ENCODE measurements around the gene ZFYVE21. TPM values are rescaled to one million over a fixed set of nuclear protein-coding genes. Genes with fewer than 3 reads are reported as not detected.

Gene ZFYVE21
- total RNA-seq, 1 donor from 2014 or later = 76.1 TPM

GRCh38 chr14:103726474-103726873 is 10.9 kb downstream of the ZFYVE21 start:
- DNase-seq (ENCODE audit: low read depth) = no peak
- H3K36me3 ChIP-seq (ENCODE audit: control insufficient read depth, insufficient read depth, low read length) = peaks cover 33% of the 10 kb centered on the region
- FAIRE-seq = no peak
- no peak overlapping the region for H3K4me3 ChIP-seq (ENCODE audit: low read depth, low read length)
- H3K27me3 ChIP-seq (ENCODE audit: control insufficient read depth, insufficient read depth, low read length) = no peaks in the 10 kb centered on the region
- TF ChIP-seq, protein P1, sequence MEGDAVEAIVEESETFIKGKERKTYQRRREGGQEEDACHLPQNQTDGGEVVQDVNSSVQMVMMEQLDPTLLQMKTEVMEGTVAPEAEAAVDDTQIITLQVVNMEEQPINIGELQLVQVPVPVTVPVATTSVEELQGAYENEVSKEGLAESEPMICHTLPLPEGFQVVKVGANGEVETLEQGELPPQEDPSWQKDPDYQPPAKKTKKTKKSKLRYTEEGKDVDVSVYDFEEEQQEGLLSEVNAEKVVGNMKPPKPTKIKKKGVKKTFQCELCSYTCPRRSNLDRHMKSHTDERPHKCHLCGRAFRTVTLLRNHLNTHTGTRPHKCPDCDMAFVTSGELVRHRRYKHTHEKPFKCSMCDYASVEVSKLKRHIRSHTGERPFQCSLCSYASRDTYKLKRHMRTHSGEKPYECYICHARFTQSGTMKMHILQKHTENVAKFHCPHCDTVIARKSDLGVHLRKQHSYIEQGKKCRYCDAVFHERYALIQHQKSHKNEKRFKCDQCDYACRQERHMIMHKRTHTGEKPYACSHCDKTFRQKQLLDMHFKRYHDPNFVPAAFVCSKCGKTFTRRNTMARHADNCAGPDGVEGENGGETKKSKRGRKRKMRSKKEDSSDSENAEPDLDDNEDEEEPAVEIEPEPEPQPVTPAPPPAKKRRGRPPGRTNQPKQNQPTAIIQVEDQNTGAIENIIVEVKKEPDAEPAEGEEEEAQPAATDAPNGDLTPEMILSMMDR (IDR thresholded peaks at IDR 0.05; ENCODE audit: insufficient read depth, low read length, severe bottlenecking) = no peak

DNA sequence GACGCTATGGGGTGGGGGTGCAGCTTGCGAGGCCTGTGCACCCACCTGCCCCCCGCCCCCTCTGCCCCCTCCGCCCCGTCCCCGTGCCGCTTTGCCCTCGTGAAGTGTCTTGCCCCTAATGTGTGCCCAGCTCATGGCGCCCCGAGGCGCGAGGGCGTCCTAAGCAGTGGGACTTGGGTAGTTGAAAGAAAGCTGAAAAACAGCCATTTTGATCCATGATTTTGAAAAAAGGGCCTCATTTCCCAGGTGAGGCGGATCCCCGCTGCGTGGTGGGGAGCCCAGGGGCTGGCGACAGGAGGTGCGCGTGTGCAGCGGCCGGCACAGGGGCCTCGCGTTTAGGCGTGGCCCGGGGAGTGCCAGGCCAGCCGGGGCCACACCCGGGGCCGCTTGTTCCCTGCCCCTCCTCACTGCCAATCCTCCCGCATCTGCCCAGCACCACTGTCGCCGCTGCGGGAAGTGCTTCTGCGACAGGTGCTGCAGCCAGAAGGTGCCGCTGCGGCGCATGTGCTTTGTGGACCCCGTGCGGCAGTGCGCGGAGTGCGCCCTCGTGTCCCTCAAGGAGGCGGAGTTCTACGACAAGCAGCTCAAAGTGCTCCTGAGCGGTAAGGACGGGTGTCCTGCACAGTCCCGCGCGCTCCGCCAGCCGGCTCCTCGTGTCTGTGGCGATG is 11.8 kb downstream of the ZFYVE21 start:
- no peak for FAIRE-seq
- Histone ChIP-seq H3K4me3 (ENCODE audit: low read depth, low read length) (no peak overlapping the region), H3K36me3 (ENCODE audit: control insufficient read depth, insufficient read depth, low read length) (peaks cover 39% of the 10 kb centered on the region), H3K27me3 (ENCODE audit: control insufficient read depth, insufficient read depth, low read length) (no peaks in the 10 kb centered on the region)
- TF ChIP-seq, protein P1 (IDR thresholded peaks at IDR 0.05; ENCODE audit: insufficient read depth, low read length, severe bottlenecking) = peak; percentile 41
- no peak for DNase-seq (ENCODE audit: low read depth)

DNA sequence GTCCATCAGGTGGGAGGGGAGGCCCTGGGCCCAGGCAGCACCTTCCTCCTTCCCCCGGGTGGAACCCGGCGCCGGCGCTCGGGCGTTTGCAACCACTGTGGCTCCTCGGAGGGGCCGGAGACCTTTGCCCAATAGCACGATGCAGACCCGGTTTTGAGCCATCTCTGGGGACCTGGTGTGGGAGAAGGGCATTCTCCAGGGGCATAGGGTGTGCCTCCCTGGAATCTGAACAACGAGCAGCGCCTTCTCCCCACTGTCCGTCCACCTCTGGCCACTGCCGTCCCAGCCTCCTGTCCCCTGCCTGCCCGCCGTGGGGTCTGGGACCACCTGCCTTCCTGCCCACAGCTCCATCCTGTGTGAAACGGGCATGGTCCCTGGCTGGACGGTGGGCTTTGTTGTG is 12.5 kb downstream of the ZFYVE21 start:
- DNase-seq (ENCODE audit: low read depth) (no peak), FAIRE-seq (no peak)
- Histone ChIP-seq H3K36me3 (ENCODE audit: control insufficient read depth, insufficient read depth, low read length) (peaks cover 41% of the 10 kb centered on the region), H3K27me3 (ENCODE audit: control insufficient read depth, insufficient read depth, low read length) (no peaks in the 10 kb centered on the region), H3K4me3 (ENCODE audit: low read depth, low read length) (no peak overlapping the region)
- TF ChIP-seq, protein P1 (IDR thresholded peaks at IDR 0.05; ENCODE audit: insufficient read depth, low read length, severe bottlenecking) = no peak

GRCh38 chr14:103728721-103729120 is 13.1 kb downstream of the ZFYVE21 start:
- peak; percentile 75 for FAIRE-seq
- H3K36me3 ChIP-seq (ENCODE audit: control insufficient read depth, insufficient read depth, low read length) = peaks cover 41% of the 10 kb centered on the region
- TF ChIP-seq, protein P1 (IDR thresholded peaks at IDR 0.05; ENCODE audit: insufficient read depth, low read length, severe bottlenecking) = peak; percentile 44

DNA sequence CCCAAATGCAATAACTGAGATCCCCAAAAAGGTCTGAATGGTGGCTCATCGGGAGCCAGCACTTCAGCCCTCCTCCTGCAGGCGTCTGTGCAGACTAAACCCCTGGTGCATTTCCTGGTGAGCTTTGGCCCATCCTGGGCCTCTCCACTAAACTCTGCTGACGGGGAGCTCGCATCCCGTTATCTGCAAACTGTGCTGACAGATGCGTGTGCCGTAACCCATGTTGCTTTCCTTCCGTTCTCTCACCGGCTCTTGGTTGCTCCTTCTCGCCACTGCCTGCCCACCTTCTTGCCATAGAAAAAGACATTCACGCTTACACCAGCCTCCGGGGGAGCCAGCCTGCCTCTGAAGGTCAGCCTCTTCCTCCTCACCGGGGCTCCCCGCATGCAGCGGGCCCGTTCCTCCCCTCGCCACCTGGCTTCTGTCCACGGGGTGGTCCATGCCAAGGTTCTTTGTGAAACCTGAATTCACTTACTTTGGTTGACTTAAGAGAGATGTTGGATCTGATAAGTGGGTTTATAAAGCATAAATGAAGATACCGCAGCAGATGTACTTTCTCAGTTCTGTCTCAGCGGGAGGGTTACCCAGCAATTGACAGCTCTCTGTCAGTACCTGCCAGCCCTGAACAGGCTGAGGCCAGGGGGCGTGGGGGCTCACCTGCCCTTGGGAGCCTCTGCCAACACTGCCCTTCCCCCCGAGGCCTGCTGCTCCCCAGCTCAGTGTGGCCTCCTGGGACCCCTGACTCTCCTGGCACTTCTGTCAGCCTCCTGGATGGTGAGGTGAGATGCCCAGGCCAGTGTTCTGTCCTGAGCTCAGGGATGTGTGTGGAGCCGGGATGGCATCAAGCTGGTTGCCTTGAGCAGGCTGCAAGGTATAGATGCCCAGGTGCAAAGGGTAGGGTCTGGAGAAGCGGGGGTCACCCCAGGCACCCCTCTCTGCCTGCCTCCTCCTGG is 14.2 kb downstream of the ZFYVE21 start:
- DNase-seq (ENCODE audit: low read depth) (no peak), FAIRE-seq (no peak)
- no peak overlapping the region for H3K4me3 ChIP-seq (ENCODE audit: low read depth, low read length)
- TF ChIP-seq, protein P1 (IDR thresholded peaks at IDR 0.05; ENCODE audit: insufficient read depth, low read length, severe bottlenecking) = peak; percentile 27
- H3K27me3 ChIP-seq (ENCODE audit: control insufficient read depth, insufficient read depth, low read length) = no peaks in the 10 kb centered on the region
- H3K36me3 ChIP-seq (ENCODE audit: control insufficient read depth, insufficient read depth, low read length) = peaks cover 41% of the 10 kb centered on the region

More at GRCh38 chr14:103728721-103729120, 13.1 kb downstream of the ZFYVE21 start:
- H3K27me3 ChIP-seq (ENCODE audit: control insufficient read depth, insufficient read depth, low read length) = no peaks in the 10 kb centered on the region
- DNase-seq (ENCODE audit: low read depth) = peak; percentile 29
- H3K4me3 ChIP-seq (ENCODE audit: low read depth, low read length) = no peak overlapping the region
